ENCODE data around the gene MORN1.
"Not testable (repeated sequence)": the region's sequence is repeated elsewhere in the genome, so short reads cannot be mapped to it uniquely, and the experiment has no call there.

The MORN1 gene

DNA sequence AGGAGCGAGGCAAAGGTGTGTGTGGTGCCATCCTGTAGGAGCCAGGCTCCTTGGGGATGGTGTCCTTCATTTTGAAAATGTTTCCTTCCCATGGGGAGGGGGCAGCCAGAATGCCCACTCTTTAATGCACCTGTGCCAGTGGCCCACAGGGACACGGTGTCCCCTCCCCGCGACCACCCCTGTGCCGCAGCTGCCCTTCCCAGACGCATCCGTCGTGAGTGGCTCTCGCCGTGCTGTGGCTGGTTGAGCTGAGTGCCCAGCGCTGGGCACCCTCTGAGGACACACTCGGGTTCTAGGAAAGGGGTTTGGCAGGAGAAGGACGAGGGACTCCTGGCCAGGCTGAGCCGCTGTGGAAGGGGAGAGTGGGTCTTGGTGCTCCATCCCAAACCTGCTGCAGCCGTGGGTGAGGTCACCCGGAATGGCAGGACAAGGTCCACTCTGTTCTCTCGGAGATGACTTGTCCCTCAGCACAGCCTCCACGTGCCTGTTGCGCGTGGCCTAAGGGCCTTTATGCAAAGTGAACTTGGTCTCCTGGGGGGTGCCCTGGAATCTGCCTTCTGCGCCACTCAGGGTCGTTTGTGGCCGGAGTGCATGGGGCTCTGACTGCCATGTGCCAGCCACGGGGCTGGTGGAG, 88.9 kb downstream of the MORN1 start:
- DNase-seq: no peak

- DNase-seq: no peak
Measured at GRCh38 chr1:2301607-2302291, 89.6 kb downstream of the MORN1 start.

GRCh38 chr1:2300851-2301606, 90.3 kb downstream of the MORN1 start:
- peak; percentile 98 for DNase-seq

- DNase-seq: peak; percentile 93
Measured at GRCh38 chr1:2300004-2300771, 91.2 kb downstream of the MORN1 start.

- DNase-seq: peak; percentile 37
Measured at GRCh38 chr1:2299131-2299627, 92.2 kb downstream of the MORN1 start.

DNA sequence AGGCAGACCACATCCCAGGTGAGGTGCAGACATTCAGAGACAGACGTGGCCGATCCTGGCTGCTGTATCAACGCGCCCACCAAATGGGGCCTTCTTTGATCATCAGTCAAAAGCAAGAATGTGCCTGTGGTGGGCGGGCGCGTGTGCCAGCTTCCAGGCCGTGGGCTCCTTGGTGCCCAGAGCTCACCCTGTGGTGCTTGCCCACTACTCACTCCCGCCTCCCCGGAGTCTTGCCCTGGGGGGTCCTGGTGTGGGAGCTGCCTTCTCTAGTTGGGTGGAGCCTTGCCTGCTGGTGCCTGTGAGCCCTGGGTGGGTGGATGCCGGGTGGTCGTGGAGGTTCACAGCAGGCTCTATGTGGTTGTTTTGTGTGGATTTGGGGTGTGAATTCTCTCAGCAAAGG, 92.7 kb downstream of the MORN1 start:
- DNase-seq: no peak

- no peak for DNase-seq
Measured at GRCh38 chr1:2297246-2298011, 93.9 kb downstream of the MORN1 start.

DNA sequence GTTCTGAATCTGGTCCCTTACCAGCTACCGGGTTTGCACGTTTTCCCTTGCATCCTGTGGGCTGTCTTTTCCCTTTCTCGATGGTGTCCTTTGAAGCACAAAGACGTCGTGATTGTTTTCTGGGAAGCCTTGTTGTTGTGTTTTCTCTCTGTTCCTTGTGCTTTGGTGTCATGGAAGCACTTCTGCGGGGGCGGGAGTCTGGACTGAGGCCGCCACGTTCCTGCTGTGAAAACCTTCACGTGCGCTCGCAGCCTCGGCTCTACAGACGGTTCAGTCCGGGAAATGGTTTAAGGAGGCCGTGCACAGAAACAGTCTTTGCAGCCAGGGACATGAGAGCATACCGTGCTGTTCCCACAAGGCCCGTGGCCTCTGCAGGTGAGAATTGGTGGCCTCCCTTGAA, 94.7 kb downstream of the MORN1 start:
- no peak for DNase-seq

DNA sequence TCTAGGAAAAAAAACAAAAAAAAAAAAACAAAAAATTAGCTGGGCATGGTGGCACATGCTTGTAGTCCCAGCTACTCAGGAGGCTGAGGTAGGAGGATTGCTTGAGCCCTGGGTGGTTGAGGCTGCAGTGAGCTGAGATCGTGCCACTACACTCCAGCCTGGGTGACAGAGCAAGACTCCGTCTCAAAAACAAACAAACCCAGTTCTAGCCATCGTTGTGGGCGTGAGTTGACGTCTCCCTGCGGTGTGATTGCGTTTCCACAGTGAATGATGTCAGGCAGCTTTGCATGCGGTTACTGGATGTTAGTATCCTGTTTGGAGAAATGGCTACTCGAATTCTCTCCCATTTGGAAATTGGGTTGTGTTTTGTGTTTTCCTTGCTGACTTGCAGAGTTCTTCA, 95.1 kb downstream of the MORN1 start:
- DNase-seq: not testable (repeated sequence)

- no peak for DNase-seq
Measured at GRCh38 chr1:2295526-2295925, 95.8 kb downstream of the MORN1 start.

DNA sequence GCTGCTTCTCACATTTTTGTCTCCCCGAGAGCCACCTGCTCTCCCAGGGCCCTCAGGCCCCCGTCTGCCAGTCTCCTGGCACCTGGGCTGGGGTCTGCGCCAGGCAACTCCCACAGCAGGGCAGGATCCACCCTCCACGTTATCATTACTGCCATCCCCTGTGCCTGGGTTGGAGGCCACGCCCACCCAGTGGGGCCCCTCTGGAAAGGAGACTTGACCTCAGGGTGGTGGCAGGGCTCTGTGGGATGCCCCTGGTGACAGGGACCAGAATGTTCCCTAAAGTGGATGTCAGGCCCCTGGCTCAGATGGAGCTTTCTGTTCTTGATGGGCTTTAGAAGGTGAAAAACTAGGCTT, 96.7 kb downstream of the MORN1 start:
- DNase-seq: no peak

DNA sequence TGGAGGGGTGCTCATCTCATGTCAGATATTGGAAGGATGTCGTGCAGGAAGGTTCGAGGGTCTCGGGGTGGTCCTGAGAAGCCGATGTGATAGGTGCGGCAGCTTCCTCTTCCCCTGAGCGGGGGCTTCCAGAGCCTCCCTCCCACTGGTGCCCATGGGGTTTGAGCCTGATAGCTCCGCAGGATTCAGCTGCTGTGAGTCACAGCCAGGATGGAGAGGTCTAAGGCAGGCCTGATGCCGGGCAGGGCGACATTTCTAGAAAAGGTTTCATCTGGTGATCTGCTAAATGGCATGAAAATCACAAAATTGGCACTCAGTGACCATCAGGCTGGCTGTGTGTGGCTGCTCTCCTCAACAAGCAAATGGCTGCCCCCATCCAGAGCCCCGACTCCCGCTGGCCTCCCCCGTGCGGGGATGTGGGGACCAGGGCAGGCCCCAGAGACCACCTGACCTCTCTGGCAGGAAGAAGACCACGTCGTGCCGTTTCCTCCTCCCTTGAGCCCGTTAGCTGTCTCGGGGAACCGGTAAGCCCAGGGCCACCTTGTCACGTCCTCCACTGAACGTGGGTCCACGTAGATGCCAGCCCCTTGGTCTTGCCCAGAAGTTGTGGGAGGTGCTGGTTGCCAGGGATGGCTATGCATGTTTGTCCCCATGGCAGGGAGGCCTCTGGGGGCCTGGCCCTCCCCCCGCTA, 97.2 kb downstream of the MORN1 start:
- no peak for DNase-seq

DNA sequence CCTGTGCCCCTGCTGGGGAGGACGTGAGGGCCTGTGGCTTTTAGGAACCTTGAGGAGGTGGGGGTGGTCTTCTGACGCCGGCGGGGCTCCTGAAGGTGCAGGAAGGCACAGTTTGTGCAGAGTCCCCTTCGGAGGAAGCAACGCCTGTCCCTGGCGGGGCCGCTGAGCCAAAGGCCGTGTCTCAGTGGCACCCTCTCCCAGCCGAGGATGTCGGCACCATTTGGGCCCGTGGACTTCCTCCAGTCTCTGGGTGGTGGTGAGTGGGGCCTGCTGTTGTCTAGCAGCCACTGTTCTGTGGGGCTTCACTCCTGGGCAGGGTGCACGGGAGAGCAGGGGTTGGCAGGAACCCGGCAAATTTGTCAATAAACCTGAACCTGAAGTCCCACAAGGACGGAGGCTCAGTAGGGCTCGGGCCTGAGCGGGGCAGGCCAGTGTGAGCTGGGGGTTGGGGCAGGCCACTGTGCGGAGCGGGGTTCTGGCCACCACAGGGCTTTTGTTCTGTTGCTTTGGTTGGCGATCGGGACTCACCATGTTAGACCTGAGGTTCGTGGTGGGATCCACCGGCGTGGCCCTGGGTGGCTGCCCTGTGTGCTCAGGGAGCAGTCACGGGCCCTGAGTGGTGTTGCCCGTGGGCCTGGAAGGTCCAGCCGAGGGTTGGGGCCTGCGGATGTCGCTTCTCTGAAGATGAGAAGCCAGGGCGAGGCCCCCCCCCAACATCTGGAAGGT, 98.5 kb downstream of the MORN1 start:
- no peak for DNase-seq

GRCh38 chr1:2291577-2291976, 99.8 kb downstream of the MORN1 start:
- no peak for DNase-seq

GRCh38 chr1:2290595-2291510, 100.5 kb downstream of the MORN1 start:
- DNase-seq: peak; percentile 88

DNA sequence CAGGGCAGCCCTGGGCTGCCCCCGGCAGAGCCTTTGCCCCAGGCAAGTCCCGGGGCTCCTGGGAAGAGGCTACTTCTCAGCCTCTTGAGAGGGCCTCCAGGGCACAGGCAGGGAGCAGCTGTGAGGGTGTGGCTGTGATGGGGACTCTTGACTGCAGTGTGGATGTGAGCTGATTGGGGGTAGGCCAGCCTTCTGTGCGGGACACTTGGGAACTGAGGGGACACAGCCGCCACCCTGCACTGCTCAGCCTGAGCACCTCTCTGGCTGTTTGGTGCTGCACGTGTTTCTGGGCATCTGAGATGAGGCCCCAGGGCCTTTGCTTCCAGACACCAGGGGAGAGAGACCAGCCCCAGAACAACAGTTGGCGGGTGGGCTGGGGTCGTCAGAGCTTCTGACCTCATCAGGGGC, 101.2 kb downstream of the MORN1 start:
- no peak for DNase-seq

DNA sequence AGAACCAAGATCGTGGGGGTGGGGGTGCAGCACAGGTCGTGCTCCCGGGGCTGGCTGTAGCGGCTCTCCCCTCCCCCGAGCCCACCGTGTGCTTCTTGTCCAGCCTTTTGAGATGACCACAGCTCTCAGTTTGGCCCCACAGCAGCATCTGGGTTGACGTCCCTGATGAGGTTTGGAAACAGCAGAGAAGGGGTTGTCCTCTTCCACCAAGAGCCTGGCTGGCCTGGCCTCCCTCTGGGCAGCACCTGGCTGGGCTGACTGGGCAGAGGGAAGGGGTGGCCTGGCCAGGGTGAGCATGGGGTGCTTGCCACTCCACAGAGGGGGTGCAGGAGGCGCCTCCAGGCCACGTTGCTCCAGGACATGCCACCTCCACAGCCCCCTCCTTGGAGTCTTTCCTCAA, 101.7 kb downstream of the MORN1 start:
- DNase-seq: no peak

DNA sequence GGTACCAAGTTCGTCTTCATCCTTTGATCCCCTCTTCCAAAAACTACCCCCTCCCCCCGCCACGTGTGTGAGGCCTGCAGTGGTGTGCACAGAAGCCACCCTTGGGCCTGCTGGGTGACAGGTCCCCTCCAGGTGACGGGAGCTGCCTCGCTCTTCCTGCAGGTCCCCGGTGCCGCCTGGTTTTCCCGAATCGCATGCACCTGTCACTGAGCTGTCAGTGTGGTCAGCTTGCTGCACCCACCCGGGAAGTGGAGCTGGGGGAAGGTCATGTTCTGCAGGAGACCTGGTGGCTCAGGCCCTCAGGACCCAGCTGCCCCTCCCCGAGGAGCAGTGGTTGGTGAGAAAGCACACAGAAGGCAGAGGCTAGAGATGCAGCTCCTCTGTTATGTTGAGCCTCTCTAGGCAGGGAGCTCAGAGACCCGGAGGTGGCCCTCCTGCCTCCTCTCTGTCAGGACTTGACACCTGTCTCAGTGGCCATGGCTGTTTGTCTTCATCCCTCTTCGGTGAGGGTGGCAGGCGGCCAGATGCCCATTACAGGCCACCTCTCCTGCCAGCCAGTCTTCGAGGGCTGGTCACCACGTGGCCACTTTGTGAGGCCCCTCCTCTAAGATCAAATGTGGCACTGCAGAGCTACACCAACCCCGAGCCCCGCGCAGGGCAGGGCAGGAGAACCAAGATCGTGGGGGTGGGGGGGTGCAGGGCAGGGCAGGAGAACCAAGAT, 102.4 kb downstream of the MORN1 start:
- DNase-seq: no peak

DNA sequence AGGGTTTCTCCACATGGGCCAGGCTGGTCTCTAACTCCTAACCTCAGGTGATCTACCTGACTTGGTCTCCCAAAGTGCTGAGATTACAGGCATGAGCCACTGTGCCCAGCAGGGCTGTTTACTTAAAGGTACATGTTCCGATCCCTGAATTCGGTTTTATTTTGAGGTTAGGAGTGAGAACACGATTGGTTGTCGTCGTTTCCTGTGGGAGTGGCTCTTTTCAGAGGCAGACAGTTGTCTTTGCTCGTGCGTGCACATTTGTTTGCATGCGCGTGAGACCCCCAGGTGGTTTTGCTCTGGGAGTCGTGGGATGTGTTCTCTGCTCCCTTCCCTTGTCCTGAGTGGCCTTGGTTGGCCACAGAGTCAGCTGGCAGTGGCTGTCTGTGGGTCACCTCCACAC, 103.0 kb downstream of the MORN1 start:
- DNase-seq: no peak

All from CD4-positive, alpha-beta T cell treated with Interleukin-15 for 1 hour (primary cell).